ENCODE data around the gene PNPLA5. TPM values are rescaled to one million over a fixed set of nuclear protein-coding genes. Genes with fewer than 3 reads are reported as not detected.

Gene PNPLA5
- total RNA-seq, 2 donors from 2014 or later: 0.68 to 0.73 TPM

DNA sequence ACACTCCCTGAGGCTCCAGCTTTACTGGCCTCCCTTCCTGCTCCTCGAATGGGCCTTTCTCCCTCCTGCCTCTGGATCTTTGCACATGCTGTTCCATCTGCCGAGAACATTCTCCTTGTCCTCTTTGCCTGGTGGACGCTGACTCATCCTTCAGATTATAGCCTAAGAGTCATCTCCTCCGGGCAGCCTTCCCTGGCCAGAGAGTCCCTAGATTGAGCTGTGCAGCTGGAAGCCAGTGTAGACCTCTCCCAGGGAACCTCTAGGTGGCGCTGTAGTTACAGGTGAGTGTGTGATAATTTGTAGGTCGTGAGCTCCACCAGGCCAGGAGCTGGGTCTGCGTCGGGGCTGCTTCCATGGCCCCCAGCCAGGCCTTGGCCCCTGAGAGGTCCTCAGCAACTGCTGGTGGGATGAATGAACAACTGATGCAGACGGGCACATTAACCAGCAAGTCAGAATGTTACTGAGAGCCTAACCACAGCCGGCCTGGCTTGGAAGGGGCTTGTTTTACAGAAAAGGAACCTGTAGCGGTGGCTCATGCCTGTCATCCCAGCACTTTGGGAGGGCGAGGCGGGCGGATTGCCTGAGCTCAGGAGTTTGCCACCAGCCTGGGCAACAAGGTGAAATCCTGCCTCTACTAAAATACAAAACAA, 8.7 kb downstream of the PNPLA5 start:
- Histone ChIP-seq H3K36me3 (ENCODE audit: control insufficient read depth, insufficient read depth, low read length) (no peaks in the 10 kb centered on the region), H3K4me3 (ENCODE audit: low read length) (no peak overlapping the region), H3K27me3 (ENCODE audit: control insufficient read depth, insufficient read depth, low read length, poor library complexity, severe bottlenecking) (no peaks in the 10 kb centered on the region), H3K27ac (ENCODE audit: low read depth, low read length) (no peak overlapping the region), H3K4me1 (ENCODE audit: control insufficient read depth, insufficient read depth, low read length) (peaks cover 3% of the 10 kb centered on the region), H3K9me3 (ENCODE audit: control insufficient read depth, low read length) (no peaks in the 10 kb centered on the region), H3K9ac (ENCODE audit: extremely low read depth, low read length, poor library complexity, severe bottlenecking) (no peak overlapping the region)
- H3K27ac Mint-ChIP-seq: no peak overlapping the region
- 53 to 55% methylated on average over 12 to 14 of the region's 14 CpGs for WGBS, 2 experiments (ENCODE audit: insufficient coverage in 1 of 2, insufficient read length in 1 of 2)
- no peaks in the 10 kb centered on the region for H3K9me3 Mint-ChIP-seq
- TF ChIP-seq, protein P1, sequence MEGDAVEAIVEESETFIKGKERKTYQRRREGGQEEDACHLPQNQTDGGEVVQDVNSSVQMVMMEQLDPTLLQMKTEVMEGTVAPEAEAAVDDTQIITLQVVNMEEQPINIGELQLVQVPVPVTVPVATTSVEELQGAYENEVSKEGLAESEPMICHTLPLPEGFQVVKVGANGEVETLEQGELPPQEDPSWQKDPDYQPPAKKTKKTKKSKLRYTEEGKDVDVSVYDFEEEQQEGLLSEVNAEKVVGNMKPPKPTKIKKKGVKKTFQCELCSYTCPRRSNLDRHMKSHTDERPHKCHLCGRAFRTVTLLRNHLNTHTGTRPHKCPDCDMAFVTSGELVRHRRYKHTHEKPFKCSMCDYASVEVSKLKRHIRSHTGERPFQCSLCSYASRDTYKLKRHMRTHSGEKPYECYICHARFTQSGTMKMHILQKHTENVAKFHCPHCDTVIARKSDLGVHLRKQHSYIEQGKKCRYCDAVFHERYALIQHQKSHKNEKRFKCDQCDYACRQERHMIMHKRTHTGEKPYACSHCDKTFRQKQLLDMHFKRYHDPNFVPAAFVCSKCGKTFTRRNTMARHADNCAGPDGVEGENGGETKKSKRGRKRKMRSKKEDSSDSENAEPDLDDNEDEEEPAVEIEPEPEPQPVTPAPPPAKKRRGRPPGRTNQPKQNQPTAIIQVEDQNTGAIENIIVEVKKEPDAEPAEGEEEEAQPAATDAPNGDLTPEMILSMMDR (conservative IDR thresholded peaks at IDR 0.05): peak; percentile 87
- no peak overlapping the region for H3K4me3 Mint-ChIP-seq
- DNase-seq: peak; percentile 93
- no peaks in the 10 kb centered on the region for H3K36me3 Mint-ChIP-seq (ENCODE audit: low read depth)
- no peaks in the 10 kb centered on the region for H3K27me3 Mint-ChIP-seq (ENCODE audit: insufficient read depth)
- peaks cover 1% of the 10 kb centered on the region for H3K4me1 Mint-ChIP-seq

DNA sequence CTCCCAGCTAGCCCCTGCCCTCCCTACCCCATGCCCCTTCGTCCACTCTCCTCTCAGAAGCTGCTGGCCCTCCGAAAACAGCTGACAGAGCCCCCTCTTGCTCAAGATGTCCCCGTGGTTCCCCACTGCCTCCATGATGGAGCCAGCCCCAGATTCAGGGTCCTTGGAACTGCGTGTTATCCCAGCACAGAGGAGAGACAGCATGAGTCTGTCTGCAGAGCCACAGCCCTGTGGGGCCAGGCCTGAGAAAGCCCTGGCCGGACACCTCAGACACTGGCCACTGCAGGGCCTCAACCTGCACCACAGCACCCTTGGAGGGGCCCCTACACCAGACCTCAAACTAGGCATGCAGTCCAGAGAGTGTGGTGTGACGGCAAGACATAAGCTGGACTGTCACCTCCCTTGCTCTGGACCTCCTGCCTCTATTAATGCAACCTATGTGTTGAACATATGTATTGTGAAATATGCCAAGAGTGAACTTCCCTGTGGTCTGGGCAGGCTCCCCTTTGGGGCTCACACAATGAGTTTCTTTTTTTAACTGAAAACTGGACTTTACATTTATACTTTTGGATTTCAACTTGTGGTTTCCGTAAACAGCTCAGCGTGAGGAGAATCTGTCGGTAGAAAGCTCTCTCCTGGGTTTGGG, 9.6 kb downstream of the PNPLA5 start:
- H3K27me3 Mint-ChIP-seq (ENCODE audit: insufficient read depth): no peaks in the 10 kb centered on the region

DNA sequence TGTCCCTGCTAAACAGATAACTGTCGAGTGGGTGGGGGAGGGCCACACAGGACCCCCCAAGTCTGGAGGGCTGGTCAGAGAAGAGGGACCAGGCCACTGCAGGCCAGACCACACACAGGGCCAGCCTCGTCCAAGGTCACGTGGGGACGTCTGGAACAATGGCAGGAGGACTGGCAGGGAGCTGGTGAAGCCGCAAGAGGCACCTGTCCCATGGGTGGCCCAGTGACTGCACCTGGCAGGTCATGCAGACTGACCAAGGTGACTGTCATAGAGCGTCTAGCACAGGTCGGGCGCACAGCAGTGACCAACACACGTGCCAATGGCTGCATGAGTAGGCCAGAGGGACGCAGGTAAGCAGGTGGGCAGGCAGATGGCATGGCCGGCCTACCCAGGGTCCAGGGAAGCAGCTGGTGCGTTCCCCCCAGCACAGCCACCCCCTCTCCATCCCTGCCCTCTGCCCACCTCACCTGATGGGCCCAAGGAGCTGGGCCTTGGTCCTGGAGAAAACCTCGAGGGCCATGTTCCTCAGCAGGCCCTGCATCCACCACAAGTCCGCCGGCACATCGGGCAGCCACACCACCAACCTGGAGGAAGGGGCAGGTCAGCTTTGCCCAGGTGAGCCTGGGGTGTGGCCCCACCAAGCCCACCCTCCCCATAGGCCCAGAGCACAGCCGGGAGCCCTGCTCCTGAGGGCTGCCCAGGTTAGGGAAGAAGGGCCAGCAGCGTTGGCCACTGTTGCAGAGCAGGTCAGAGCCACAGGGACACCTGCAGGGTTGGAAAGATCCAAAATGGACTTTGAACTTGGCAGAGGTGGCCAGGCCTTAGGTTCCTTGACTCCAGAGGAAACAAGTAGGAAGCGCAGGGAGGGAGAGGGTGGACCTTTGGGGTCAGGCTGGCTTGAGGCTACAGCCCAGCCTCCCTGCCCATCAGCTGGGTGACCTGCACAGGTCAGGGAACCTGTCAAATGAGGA, 10.4 kb downstream of the PNPLA5 start:
- H3K27ac ChIP-seq (ENCODE audit: low read depth, low read length): no peak overlapping the region
- peaks cover 3% of the 10 kb centered on the region for H3K4me1 ChIP-seq (ENCODE audit: control insufficient read depth, insufficient read depth, low read length)
- H3K4me3 ChIP-seq (ENCODE audit: low read length): no peak overlapping the region
- no peaks in the 10 kb centered on the region for H3K9me3 Mint-ChIP-seq
- no peaks in the 10 kb centered on the region for H3K36me3 ChIP-seq (ENCODE audit: control insufficient read depth, insufficient read depth, low read length)
- H3K27me3 ChIP-seq (ENCODE audit: control insufficient read depth, insufficient read depth, low read length, poor library complexity, severe bottlenecking): no peaks in the 10 kb centered on the region
- TF ChIP-seq, protein P1 (conservative IDR thresholded peaks at IDR 0.05): no peak
- H3K27ac Mint-ChIP-seq: no peak overlapping the region
- H3K27me3 Mint-ChIP-seq (ENCODE audit: insufficient read depth): no peaks in the 10 kb centered on the region
- peak; percentile 42 for DNase-seq
- H3K4me3 Mint-ChIP-seq: no peak overlapping the region
- 87 to 92% methylated on average over 9 to 19 of the region's 19 CpGs for WGBS, 2 experiments (ENCODE audit: insufficient coverage in 1 of 2, insufficient read length in 1 of 2)
- H3K4me1 Mint-ChIP-seq: peaks cover 1% of the 10 kb centered on the region
- H3K36me3 Mint-ChIP-seq (ENCODE audit: low read depth): no peaks in the 10 kb centered on the region
- no peak overlapping the region for H3K9ac ChIP-seq (ENCODE audit: extremely low read depth, low read length, poor library complexity, severe bottlenecking)
- H3K9me3 ChIP-seq (ENCODE audit: control insufficient read depth, low read length): no peaks in the 10 kb centered on the region

More for the DNA sequence above, 9.6 kb downstream of the PNPLA5 start:
- Histone ChIP-seq H3K4me3 (ENCODE audit: low read length) (no peak overlapping the region), H3K27me3 (ENCODE audit: control insufficient read depth, insufficient read depth, low read length, poor library complexity, severe bottlenecking) (no peaks in the 10 kb centered on the region), H3K27ac (ENCODE audit: low read depth, low read length) (no peak overlapping the region), H3K9ac (ENCODE audit: extremely low read depth, low read length, poor library complexity, severe bottlenecking) (no peak overlapping the region), H3K36me3 (ENCODE audit: control insufficient read depth, insufficient read depth, low read length) (no peaks in the 10 kb centered on the region), H3K9me3 (ENCODE audit: control insufficient read depth, low read length) (no peaks in the 10 kb centered on the region), H3K4me1 (ENCODE audit: control insufficient read depth, insufficient read depth, low read length) (peaks cover 3% of the 10 kb centered on the region)
- Mint-ChIP-seq H3K9me3 (no peaks in the 10 kb centered on the region), H3K4me3 (no peak overlapping the region), H3K27ac (no peak overlapping the region), H3K36me3 (ENCODE audit: low read depth) (no peaks in the 10 kb centered on the region), H3K4me1 (peaks cover 1% of the 10 kb centered on the region)
- TF ChIP-seq, protein P1 (conservative IDR thresholded peaks at IDR 0.05): no peak
- WGBS, 2 experiments (ENCODE audit: insufficient coverage in 1 of 2, insufficient read length in 1 of 2): 88 to 91% methylated on average over 6 to 9 of the region's 9 CpGs
- peak; percentile 28 for DNase-seq
